Aorta (tissue), 5 donors: ENCODE measurements around the gene ZBTB17. TPM values are rescaled to one million over a fixed set of nuclear protein-coding genes. Genes with fewer than 3 reads are reported as not detected.

Experiments
- ATAC-seq: fragments of 200-7000 bp; cut with Tn5 transposase; one replicate; pipeline ENCODE4 v1.9.1; 2022; ENCODE audit warnings: moderate library complexity; ENCODE audit not compliant: low FRiP score
- DNase-seq, 2 donors: peaks; one replicate each; pipeline ENCODE4 v3.0.0-alpha.2; 2020
- H3K27ac ChIP-seq, 2 donors: one replicate each; pipeline ENCODE4 v1.5.1; 2013; ENCODE audit warnings: low read length in 2 of 2, mild to moderate bottlenecking in 2 of 2, moderate library complexity in 2 of 2, control low read depth in 1 of 2, inconsistent platforms in 1 of 2, low read depth in 1 of 2
- H3K27me3 ChIP-seq, 2 donors: one replicate each; pipeline ENCODE4 v1.6.1; 2013; ENCODE audit warnings: control low read depth in 1 of 2, low read length in 1 of 2, mild to moderate bottlenecking in 1 of 2, moderate library complexity in 1 of 2; ENCODE audit not compliant: insufficient read depth in 2 of 2, control insufficient read depth in 1 of 2
- H3K36me3 ChIP-seq, 2 donors: one replicate each; pipeline ENCODE4 v1.6.1; 2013; ENCODE audit warnings: control low read depth in 1 of 2, low read length in 1 of 2, mild to moderate bottlenecking in 1 of 2; ENCODE audit not compliant: insufficient read depth in 2 of 2, control insufficient read depth in 1 of 2
- H3K4me1 ChIP-seq, 2 donors: one replicate each; pipeline ENCODE4 v1.6.1; 2013; ENCODE audit warnings: low read length in 2 of 2, control low read depth in 1 of 2, mild to moderate bottlenecking in 1 of 2, moderate library complexity in 1 of 2; ENCODE audit not compliant: insufficient read depth in 2 of 2, control insufficient read depth in 1 of 2
- H3K4me3 ChIP-seq, 2 donors: one replicate each; pipeline ENCODE4 v1.5.1; 2013; ENCODE audit warnings: low read length in 2 of 2, control low read depth in 1 of 2, mild to moderate bottlenecking in 1 of 2
- H3K9me3 ChIP-seq: one replicate; pipeline ENCODE4 v1.6.1; 2013; ENCODE audit warnings: mild to moderate bottlenecking, low read length; ENCODE audit not compliant: control insufficient read depth
- WGBS, 2 donors: extraction: QIAGEN DNeasy Blood & Tissue Kit; methylation state at CpG; one replicate each; pipeline ENCODE4 v1.1.7; 2013; 5-methylcytosine and 5-hydroxymethylcytosine counted together
- intact Hi-C, 2 donors: fragments of 100-400 bp; cut with DNase I; formaldehyde crosslinking; loops; one replicate each; pipeline versions ENCODE4 v1.14.2 to v1.15.0; 2022
- polyA plus RNA-seq, 2 donors: library from polyadenylated mRNA; stranded (reverse); fragments of 200-250 nt; gene quantifications; one replicate each; pipeline ENCODE4 v1.2.3, GENCODE V29; 2013
- total RNA-seq, 2 donors: library from RNA; stranded (reverse); fragmentation: NEBNext Ultra II Directional; extraction: Animal tissue kit (Norgen Biotek cat#: 25700); gene quantifications; one replicate each; pipeline ENCODE4 v1.2.1, GENCODE V29; 2021
- donor health status: healthy with polysubstance abuse.
- donor health status: Bipolar disorder and iron deficiency.
- donor health status: DM: no; HTN: no; CAD: no.
- donor health status: DM: no; HTN: no; CAD: no.
- donor health status: DM: yes; HTN: yes; CAD: no.

Gene ZBTB17
- total and polyA plus RNA-seq, 4 donors: 15.0 to 134 (median 48.9) TPM

GRCh38 chr1:15954316-15954715, 21.6 kb downstream of the ZBTB17 start:
- 98 to 99% methylated on average over 3 of the region's 3 CpGs for WGBS, 2 donors

GRCh38 chr1:15953791-15954241, 22.1 kb downstream of the ZBTB17 start:
- Histone ChIP-seq H3K4me3 (no peak overlapping the region), H3K4me1 (peaks cover 0 to 6% of the 10 kb centered on the region in 2 donors), H3K36me3 (no peaks in the 10 kb centered on the region), H3K27ac (peak overlapping the region in 1 of 2 donors; percentile 70), H3K9me3 (no peaks in the 10 kb centered on the region), H3K27me3 (no peaks in the 10 kb centered on the region)
- DNase-seq (no peak), ATAC-seq (no peak)
- 9 to 25% methylated on average over 1 of the region's 1 CpG for WGBS, 2 donors
- intact Hi-C loops: loop anchor here in 1 of 2 donors (5.0 kb wide), 1 partner anchor 152 kb away; no protein-coding TSS in a partner anchor

More at GRCh38 chr1:15954316-15954715, 21.6 kb downstream of the ZBTB17 start:
- H3K9me3 ChIP-seq: no peaks in the 10 kb centered on the region
- H3K27me3 ChIP-seq: no peaks in the 10 kb centered on the region
- ATAC-seq (no peak), DNase-seq (no peak)
- H3K27ac ChIP-seq: peak overlapping the region in 1 of 2 donors; percentile 11
- intact Hi-C loops: loop anchor here in 1 of 2 donors (5.0 kb wide), 1 partner anchor 152 kb away; no protein-coding TSS in a partner anchor
- H3K36me3 ChIP-seq: no peaks in the 10 kb centered on the region
- H3K4me3 ChIP-seq: no peak overlapping the region
- H3K4me1 ChIP-seq: peaks cover 0 to 6% of the 10 kb centered on the region in 2 donors

DNA sequence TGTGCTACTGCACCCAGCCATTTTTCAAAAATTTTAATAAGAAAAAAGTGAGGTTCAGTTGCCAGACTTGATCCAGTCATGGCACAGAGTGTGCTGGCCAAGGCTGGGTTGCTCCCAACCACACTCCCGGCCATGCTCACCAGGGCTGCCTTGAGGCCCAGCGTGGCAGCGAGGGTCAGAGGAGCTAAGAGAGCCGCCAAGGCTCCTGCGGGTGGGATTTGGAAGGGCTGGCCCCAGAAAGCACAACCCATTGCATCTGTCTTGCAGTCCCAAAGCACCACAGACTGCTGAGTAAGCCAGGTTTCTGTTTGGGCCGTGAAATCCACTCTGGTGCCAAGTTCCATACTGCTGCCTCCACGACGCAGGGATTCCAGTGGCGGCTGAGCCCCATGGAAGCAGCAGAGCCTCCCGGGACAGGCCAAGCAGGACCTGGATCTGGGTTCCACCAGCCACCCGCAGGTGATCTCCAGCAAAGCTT, 22.6 kb downstream of the ZBTB17 start:
- intact Hi-C loops: loop anchor here in 1 of 2 donors (5.0 kb wide), 1 partner anchor 151 kb away; no protein-coding TSS in a partner anchor
- peaks cover 0 to 6% of the 10 kb centered on the region in 2 donors for H3K4me1 ChIP-seq
- H3K36me3 ChIP-seq: no peaks in the 10 kb centered on the region
- no peak overlapping the region for H3K4me3 ChIP-seq
- WGBS, 2 donors: 23 to 26% methylated on average over 11 of the region's 11 CpGs
- H3K27me3 ChIP-seq: no peaks in the 10 kb centered on the region
- peak overlapping the region; percentile 28 to 70 for H3K27ac ChIP-seq
- no peaks in the 10 kb centered on the region for H3K9me3 ChIP-seq
- no peak for ATAC-seq
- DNase-seq: peak in 1 of 2 donors; percentile 73

DNA sequence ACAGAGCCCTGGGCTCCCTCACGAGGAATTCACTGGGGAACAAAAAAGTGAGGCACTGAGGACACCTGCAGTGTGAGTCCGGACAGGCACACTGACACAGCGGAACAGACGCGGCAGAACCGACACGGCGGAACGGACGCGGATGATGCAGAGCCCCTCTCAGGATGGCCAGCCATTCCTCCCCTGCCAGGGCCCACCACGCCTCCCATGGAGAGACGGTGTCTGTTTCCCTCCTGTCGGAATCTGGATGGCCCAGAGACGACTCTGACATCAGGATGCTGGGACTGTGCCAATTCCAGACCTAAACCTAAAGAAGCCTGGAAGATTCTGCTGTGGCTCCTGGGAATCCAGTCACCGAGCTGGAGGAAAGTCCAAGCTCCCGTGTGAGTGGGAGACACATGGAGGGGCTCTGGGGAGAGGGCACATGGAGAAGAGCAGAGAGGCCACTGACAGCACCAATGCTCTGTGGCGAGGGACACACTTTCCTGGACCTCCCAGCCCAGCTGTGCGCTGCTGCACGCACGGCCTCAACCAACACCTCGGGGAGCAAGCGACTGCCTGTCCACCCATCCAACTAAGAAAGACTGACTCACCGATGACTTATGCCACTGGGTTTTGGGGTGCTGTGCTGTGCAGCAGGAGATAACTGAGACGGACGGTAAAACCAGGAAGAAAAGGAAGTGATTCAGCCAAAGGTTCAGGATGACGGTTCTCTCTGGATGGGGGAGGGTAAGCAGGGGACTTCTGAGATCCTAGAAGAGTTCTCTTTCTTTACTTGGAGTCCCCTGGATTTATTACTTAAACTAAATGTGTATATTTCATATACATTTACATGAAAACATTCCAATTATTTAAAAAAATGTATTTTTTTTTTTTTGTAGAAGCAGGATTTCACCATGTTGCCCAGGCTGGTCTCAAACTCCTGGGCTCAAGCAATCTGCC, 23.3 kb downstream of the ZBTB17 start:
- intact Hi-C loops: loop anchor here in 1 of 2 donors (5.0 kb wide), 1 partner anchor 150 kb away; no protein-coding TSS in a partner anchor
- H3K9me3 ChIP-seq: no peaks in the 10 kb centered on the region
- no peaks in the 10 kb centered on the region for H3K36me3 ChIP-seq
- no peaks in the 10 kb centered on the region for H3K27me3 ChIP-seq
- no peak overlapping the region for H3K4me3 ChIP-seq
- 80 to 81% methylated on average over 27 of the region's 27 CpGs for WGBS, 2 donors
- H3K4me1 ChIP-seq: peaks cover 0 to 6% of the 10 kb centered on the region in 2 donors
- DNase-seq (no peak), ATAC-seq (no peak)
- H3K27ac ChIP-seq: peak overlapping the region in 1 of 2 donors; percentile 58

GRCh38 chr1:15951341-15952153, 24.4 kb downstream of the ZBTB17 start:
- Histone ChIP-seq H3K27me3 (no peaks in the 10 kb centered on the region), H3K9me3 (no peaks in the 10 kb centered on the region), H3K4me3 (no peak overlapping the region), H3K27ac (peak overlapping the region in 1 of 2 donors; percentile 30), H3K4me1 (peaks cover 0 to 6% of the 10 kb centered on the region in 2 donors), H3K36me3 (no peaks in the 10 kb centered on the region)
- ATAC-seq (no peak), DNase-seq (no peak)
- intact Hi-C loops: loop anchor here in 1 of 2 donors (5.0 kb wide), 1 partner anchor 149 kb away; no protein-coding TSS in a partner anchor
- WGBS, 2 donors: 46 to 50% methylated on average over 23 of the region's 23 CpGs

DNA sequence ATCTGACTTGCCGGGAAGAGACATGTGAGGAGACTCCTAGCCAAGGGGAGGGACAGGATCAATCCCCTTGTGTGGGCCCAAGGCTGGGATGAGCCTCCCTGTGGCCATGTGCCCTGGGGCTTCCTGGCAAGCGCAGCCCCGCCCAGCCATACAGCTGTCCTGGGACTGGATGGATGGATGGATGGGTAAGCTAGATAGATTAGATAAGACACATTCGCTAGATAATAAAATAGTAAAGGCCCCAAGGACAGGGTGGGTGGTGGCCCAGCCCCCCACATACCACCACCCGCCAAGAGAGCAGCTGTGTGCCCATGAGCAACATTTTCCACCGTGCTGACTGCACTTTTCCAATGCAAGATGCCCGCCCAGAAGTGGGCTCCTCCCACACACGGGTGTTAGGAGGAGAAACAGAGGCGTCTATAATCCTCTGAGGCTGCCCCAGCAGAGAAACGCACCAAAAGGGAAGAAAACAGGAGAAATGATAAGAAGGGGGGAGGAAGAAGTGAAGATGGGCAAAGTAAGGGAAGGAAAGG, 25.1 kb downstream of the ZBTB17 start:
- Histone ChIP-seq H3K4me3 (no peak overlapping the region), H3K36me3 (no peaks in the 10 kb centered on the region), H3K9me3 (no peaks in the 10 kb centered on the region), H3K27me3 (no peaks in the 10 kb centered on the region), H3K4me1 (peaks cover 0 to 6% of the 10 kb centered on the region in 2 donors), H3K27ac (peak overlapping the region; percentile 96 to 99)
- ATAC-seq (peak; percentile 12), DNase-seq (peak; percentile 86 to 93)
- 23 to 24% methylated on average over 10 of the region's 10 CpGs for WGBS, 2 donors
- intact Hi-C loops: loop anchor here in 1 of 2 donors (5.0 kb wide), 1 partner anchor 149 kb away; no protein-coding TSS in a partner anchor

DNA sequence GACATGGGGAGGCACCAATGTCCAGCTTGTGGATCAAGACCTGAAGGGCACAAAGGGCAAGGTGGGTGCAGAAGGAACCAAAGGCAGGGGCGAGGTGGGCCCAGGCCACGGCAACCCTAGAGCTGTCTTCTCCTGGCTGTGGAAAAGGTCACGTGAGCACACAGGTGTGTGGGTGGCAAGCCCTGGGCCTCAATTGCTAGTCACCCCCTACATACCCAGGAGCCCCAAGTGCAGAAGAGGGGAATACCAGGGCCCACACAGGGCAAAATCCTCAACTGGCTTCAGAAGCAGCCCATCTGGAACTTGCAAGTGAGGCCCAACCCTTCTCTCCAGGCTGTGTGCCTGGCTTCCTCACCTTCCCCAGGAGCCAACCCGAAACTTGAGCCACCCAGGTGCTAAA, 25.6 kb downstream of the ZBTB17 start:
- intact Hi-C loops: loop anchor here in 1 of 2 donors (5.0 kb wide), 1 partner anchor 148 kb away; no protein-coding TSS in a partner anchor
- 79 to 82% methylated on average over 4 of the region's 4 CpGs for WGBS, 2 donors
- DNase-seq: no peak
- no peaks in the 10 kb centered on the region for H3K9me3 ChIP-seq
- H3K4me3 ChIP-seq: no peak overlapping the region
- H3K36me3 ChIP-seq: peaks cover 0 to 2% of the 10 kb centered on the region in 2 donors
- peaks cover 0 to 6% of the 10 kb centered on the region in 2 donors for H3K4me1 ChIP-seq
- peak overlapping the region; percentile 96 to 99 for H3K27ac ChIP-seq
- ATAC-seq: no peak
- H3K27me3 ChIP-seq: no peaks in the 10 kb centered on the region
